ACC112 (cell line): Measurements from ENCODE around the gene GAL3ST3.
A peak's percentile ranks its signal among the peaks of the same experiment; 100 is the strongest.
"Not testable (repeated sequence)": the region's sequence is repeated elsewhere in the genome, so short reads cannot be mapped to it uniquely, and the experiment has no call there.

Experiments used
- H2AFZ ChIP-seq: fragments of 200-600 bp; sonication (generic); one replicate; pipeline ENCODE4 v1.6.0; 2017; ENCODE audit warnings: antibody characterized with exemption, low read length; ENCODE audit not compliant: unreplicated experiment
- H3K27ac ChIP-seq: fragments of 200-600 bp; sonication (generic); 2 replicates; pipeline ENCODE4 v1.5.1; 2014; ENCODE audit warnings: low read depth, mild to moderate bottlenecking, antibody characterized with exemption, low read length, moderate library complexity
- H3K27me3 ChIP-seq: fragments of 200-600 bp; sonication (generic); 2 replicates; pipeline ENCODE4 v1.6.1; 2014; ENCODE audit warnings: mild to moderate bottlenecking, antibody characterized with exemption, low read length, moderate library complexity, mixed read lengths; ENCODE audit not compliant: insufficient read depth
- H3K36me3 ChIP-seq: fragments of 200-600 bp; sonication (generic); 2 replicates; pipeline ENCODE4 v1.6.1; 2016; ENCODE audit warnings: mild to moderate bottlenecking, antibody characterized with exemption, low read length, moderate library complexity, mixed read lengths; ENCODE audit not compliant: insufficient read depth
- H3K4me1 ChIP-seq: fragments of 200-600 bp; sonication (generic); one replicate; pipeline ENCODE4 v1.6.1; 2016; ENCODE audit warnings: low read length, mixed read lengths; ENCODE audit not compliant: insufficient read depth, unreplicated experiment, control insufficient read depth
- H3K4me3 ChIP-seq: fragments of 200-600 bp; sonication (generic); 2 replicates; pipeline ENCODE4 v1.5.1; 2014; ENCODE audit warnings: mild to moderate bottlenecking, low read depth, low read length
- H3K79me2 ChIP-seq: fragments of 200-600 bp; sonication (generic); one replicate; pipeline ENCODE4 v1.6.0; 2016; ENCODE audit warnings: low read length; ENCODE audit not compliant: control insufficient read depth, unreplicated experiment, insufficient read depth

GAL3ST3 gene

DNA sequence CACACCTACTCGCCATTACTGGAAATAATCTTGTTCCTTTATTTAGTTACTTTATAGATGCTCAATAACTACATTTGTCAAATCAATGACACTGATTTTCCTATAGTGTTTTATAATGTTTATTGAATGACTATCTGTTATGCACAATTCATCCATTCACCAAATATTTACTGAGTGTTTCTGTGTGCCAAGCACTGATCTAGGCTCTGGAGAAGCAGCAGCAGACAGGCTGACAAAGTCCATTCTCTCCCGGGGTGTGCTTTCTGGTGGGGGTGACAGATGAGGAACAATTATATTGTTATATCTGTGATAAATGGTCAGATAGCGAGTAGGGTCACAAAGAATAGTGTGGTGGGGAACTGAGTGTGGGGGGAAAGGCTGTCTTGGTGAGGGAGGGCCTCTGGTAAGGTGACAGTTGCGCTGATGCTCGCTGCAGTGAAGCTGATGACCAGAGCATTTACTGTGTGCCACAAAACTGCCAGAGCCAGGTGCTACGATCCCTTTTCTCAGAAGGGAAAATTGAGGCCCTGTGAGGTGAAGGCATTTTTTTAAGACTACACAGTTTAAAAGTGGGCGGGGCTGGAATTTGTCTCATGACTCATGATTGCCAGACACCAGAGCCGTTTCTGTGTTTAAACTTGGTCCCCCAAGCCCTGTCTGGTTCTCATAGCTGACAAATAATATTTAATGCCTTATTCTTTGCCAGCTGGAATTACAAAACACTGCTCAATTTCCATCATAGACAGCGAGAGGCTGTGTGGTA, 31.3 kb upstream of the GAL3ST3 start:
- Histone ChIP-seq H3K27me3 (no peaks in the 10 kb centered on the region), H3K4me1 (peaks cover 47% of the 10 kb centered on the region), H2AFZ (no peak overlapping the region), H3K4me3 (no peak overlapping the region), H3K27ac (peak overlapping the region; percentile 63), H3K36me3 (no peaks in the 10 kb centered on the region; the same call in 1 of the 2 replicates), H3K79me2 (peaks cover 86% of the 10 kb centered on the region)

DNA sequence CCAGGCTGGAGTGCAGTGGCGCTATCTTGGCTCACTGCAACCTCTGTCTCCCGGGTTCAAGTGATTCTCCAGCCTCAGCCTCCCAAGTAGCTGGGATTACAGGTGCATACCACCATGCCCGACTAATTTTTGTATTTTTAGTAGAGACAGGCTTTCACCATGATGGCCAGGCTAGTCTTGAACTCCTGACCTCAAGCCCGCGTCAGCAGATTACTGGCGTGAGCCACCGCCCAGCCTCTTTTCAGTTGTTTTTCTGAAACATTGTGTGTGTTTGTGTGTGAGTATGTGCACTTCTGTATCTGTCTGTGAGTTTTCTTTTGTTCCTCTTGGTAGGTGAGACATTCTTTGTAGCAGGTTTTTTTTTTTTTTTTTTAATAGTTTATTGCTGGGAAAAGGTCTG, 30.0 kb upstream of the GAL3ST3 start:
- Histone ChIP-seq H3K79me2 (peaks cover 81% of the 10 kb centered on the region), H3K4me1 (peaks cover 44% of the 10 kb centered on the region)
- H2AFZ ChIP-seq, H3K27ac ChIP-seq, H3K27me3 ChIP-seq, H3K4me3 ChIP-seq, H3K36me3 ChIP-seq: not testable (repeated sequence)

DNA sequence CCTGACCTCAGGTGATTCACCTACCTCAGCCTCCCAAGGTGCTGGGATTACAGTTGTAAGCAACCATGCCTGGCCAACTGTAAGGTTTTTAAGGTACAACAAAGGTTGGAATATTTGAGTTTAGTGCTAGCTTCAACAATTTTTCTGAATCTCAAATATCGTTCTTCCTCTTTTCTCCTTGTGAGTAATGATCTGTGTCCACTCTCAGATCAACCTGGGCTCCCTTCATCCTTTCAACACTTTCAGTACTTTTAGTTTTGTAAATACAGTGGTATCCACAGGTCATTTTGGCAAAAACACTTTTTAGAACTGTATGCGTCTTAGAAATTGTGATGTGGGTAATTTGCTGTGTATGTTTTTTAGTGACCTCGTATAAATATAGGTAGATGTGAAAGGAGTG, 29.0 kb upstream of the GAL3ST3 start:
- Histone ChIP-seq H3K27ac (no peak overlapping the region), H3K4me1 (peaks cover 35% of the 10 kb centered on the region), H3K36me3 (peaks cover 7% of the 10 kb centered on the region)

DNA sequence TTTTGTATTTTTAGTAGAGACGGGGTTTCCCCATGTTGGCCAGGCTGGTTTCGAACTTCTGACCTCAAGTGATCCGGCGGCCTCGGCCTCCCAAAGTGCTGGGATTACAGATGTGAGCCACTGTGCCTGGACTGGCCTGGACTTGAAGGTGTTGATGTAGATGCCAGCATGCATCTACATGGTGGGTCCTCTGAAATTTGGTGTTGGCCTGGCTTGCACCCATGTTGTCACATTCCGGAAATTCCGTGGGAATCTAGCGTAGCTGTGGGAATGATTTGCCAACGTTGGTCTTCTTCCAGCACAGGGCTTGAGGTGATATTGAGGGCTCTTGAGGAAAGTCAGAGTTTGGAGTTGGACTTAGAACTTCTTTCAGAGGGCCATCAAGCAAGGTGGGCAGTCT, 27.6 kb upstream of the GAL3ST3 start:
- H3K36me3 ChIP-seq: peaks cover 7% of the 10 kb centered on the region
- H3K27ac ChIP-seq: no peak overlapping the region
- peaks cover 82% of the 10 kb centered on the region for H3K79me2 ChIP-seq
- no peaks in the 10 kb centered on the region for H3K27me3 ChIP-seq
- H3K4me3 ChIP-seq: no peak overlapping the region
- peaks cover 36% of the 10 kb centered on the region for H3K4me1 ChIP-seq
- no peak overlapping the region for H2AFZ ChIP-seq

More for the DNA sequence above, 29.0 kb upstream of the GAL3ST3 start:
- H2AFZ ChIP-seq: no peak overlapping the region
- H3K4me3 ChIP-seq: no peak overlapping the region
- peaks cover 80% of the 10 kb centered on the region for H3K79me2 ChIP-seq
- no peaks in the 10 kb centered on the region for H3K27me3 ChIP-seq

DNA sequence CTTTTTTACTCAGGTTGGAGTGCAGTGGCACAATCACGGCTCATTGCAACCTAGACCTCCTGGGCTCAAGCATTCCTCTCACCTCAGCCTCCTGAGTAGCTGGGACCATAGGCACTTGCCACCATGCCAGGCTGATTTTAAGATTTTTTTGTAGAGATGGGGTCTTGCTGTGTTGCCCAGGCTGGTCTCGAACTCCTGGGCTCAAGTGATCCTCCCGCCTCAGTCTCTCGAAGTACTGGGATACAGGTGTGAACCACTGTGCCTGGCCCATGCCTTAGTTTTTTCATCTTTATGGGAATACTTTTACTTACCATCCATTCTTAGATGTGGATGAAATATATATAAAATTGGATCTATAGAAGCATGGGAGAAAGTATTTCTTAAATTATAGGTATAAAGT, 26.3 kb upstream of the GAL3ST3 start:
- H3K27me3 ChIP-seq: no peaks in the 10 kb centered on the region
- H2AFZ ChIP-seq: no peak overlapping the region
- peaks cover 7% of the 10 kb centered on the region for H3K36me3 ChIP-seq
- no peak overlapping the region for H3K4me3 ChIP-seq
- H3K27ac ChIP-seq: no peak overlapping the region
- peaks cover 23% of the 10 kb centered on the region for H3K4me1 ChIP-seq
- H3K79me2 ChIP-seq: peaks cover 76% of the 10 kb centered on the region

DNA sequence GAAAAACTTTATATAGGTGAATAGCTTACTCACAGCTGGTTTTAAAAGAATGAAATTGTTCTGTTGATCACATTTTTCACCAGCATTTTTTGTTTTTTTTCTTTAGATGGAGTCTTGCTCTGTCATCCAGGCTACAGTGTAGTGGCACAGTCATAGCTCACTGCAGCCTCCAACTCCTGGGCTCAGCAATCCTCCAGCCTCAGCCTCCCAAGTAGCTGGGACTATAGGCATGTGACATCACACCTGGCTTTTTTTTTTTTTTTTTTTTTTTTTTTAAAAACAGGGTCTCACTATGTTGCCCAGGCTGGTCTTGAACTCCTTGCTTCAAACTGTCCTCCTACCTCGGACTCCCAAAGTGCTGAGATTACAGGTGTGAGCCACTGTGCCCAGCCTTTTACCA, 24.7 kb upstream of the GAL3ST3 start:
- H3K4me1 ChIP-seq: peaks cover 28% of the 10 kb centered on the region
- peaks cover 9% of the 10 kb centered on the region for H3K36me3 ChIP-seq
- H3K79me2 ChIP-seq: peaks cover 66% of the 10 kb centered on the region

DNA sequence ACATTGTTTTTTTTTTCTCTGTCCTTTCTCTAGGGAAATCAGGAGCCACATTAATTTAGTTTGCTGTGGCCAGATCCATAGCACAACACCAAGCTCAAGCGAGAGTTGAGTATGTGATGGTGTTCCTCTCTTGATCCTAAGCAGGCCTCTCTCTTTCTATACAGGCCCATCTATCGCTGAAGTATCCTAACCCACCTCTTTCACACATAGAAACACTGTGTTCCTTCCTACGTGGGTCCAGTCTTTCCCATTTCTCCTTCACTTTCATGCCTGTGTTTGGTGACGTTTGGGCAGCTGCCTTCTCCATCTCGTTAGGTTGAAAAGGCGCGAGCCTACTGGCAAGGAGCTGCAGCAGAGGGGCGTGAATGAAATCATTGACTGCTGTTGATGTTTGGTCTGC, 23.6 kb upstream of the GAL3ST3 start:
- Histone ChIP-seq H3K27me3 (no peaks in the 10 kb centered on the region), H3K4me3 (peak overlapping the region; percentile 78), H3K36me3 (peaks cover 10% of the 10 kb centered on the region), H2AFZ (no peak overlapping the region), H3K27ac (no peak overlapping the region), H3K4me1 (peaks cover 32% of the 10 kb centered on the region), H3K79me2 (peaks cover 55% of the 10 kb centered on the region)

More for the DNA sequence above, 24.7 kb upstream of the GAL3ST3 start:
- Histone ChIP-seq H3K27ac (no peak overlapping the region), H3K4me3 (no peak overlapping the region), H2AFZ (no peak overlapping the region), H3K27me3 (no peaks in the 10 kb centered on the region)

DNA sequence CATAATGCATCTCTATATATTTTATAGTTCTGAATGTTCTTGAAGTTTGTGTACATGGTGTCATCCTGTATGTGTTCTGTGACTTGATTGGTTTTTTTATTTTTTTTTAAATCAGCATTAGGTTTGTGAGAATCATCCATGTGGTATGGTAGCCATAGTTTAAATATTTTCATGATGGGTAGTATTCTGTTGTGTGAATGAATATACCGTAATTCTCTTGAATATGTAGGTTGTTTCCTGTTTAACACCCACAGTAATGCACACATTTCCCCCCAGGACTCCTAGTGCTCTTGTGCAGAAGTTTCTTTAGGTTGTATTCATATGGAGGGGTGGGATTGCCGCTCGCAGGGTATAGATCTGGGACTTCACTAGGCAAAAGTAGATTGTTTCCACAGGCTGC, 23.1 kb upstream of the GAL3ST3 start:
- peak overlapping the region; percentile 78 for H3K4me3 ChIP-seq
- no peaks in the 10 kb centered on the region for H3K27me3 ChIP-seq
- H3K79me2 ChIP-seq: peaks cover 51% of the 10 kb centered on the region
- no peak overlapping the region for H2AFZ ChIP-seq
- H3K4me1 ChIP-seq: peaks cover 32% of the 10 kb centered on the region
- peak overlapping the region; percentile 70 for H3K27ac ChIP-seq
- H3K36me3 ChIP-seq: peaks cover 13% of the 10 kb centered on the region

DNA sequence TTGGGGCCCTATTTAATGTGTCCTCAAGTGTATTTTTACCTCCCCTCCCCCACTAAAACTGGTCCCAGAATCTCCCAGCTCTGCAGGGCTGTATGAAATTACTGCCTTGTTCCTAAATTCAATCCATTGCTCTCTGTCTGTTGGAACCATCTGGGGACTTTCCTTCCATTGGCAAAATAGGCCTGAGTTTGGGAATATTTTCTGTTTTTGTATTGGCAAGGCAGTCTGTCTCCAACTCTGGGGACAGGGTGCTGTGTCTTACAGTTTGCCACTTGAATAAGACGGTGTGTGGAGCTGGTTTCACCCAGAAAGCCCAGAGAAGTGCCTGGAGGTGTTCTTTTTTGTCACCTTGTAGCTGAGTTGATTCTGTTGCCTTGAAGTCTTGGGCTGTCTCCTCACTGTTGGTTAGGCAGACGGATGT, 22.4 kb upstream of the GAL3ST3 start:
- Histone ChIP-seq H2AFZ (no peak overlapping the region), H3K4me3 (peak overlapping the region; percentile 78), H3K36me3 (peaks cover 13% of the 10 kb centered on the region; the same call in 1 of the 2 replicates), H3K79me2 (peaks cover 47% of the 10 kb centered on the region), H3K4me1 (peaks cover 27% of the 10 kb centered on the region), H3K27me3 (no peaks in the 10 kb centered on the region), H3K27ac (peak overlapping the region; percentile 70)

DNA sequence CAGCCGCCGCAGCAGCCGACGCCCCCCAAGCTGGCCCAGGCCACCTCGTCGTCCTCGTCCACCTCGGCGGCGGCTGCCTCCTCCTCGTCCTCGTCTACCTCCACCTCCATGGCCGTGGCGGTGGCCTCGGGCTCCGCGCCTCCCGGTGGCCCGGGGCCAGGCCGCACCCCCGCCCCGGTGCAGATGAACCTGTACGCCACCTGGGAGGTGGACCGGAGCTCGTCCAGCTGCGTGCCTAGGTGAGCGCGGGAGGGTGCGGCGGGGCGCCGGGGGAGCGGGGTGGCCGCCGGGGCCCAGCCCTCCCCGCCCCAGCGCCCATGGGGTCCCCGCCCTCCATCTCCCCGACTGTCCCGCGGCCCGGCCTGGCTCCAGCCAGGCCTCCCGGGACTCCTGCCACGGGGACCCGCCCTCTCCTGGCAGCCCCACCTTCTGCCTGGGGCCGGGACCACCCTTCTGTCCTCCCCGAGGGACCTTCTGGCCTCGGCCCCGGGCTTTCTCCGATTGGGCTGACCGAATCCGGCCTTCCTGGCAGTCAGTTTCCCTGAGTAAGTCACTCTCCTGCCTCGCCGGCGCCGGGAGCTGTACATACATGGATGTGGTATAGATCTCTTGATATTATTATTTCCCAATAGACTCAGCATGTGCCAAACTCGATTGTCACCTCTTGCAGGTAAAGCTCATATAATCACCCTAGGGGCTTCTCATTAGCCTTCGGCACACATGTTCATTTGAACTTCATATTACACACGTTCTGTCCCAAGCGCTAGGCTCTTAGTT, 21.8 kb upstream of the GAL3ST3 start:
- Histone ChIP-seq H3K36me3 (peaks cover 13% of the 10 kb centered on the region; the same call in 1 of the 2 replicates), H3K27me3 (no peaks in the 10 kb centered on the region), H2AFZ (peak overlapping the region; percentile 3), H3K4me3 (peak overlapping the region; percentile 78), H3K79me2 (peaks cover 43% of the 10 kb centered on the region), H3K27ac (peak overlapping the region; percentile 70), H3K4me1 (peaks cover 27% of the 10 kb centered on the region)
